ENCODE data around the gene SHTN1. TPM values are rescaled to one million over a fixed set of nuclear protein-coding genes. Genes with fewer than 3 reads are reported as not detected.

SHTN1 gene
- total RNA-seq, 1 donor from 2014 or later, result 2.6 TPM

GRCh38 chr10:116850058-116850611 lies 154.9 kb downstream of the SHTN1 start:
- intact Hi-C loops (cut with DNase I), result no loop called here
- ATAC-seq (ENCODE audit: poor library complexity) (no peak), DNase-seq (no peak)

DNA sequence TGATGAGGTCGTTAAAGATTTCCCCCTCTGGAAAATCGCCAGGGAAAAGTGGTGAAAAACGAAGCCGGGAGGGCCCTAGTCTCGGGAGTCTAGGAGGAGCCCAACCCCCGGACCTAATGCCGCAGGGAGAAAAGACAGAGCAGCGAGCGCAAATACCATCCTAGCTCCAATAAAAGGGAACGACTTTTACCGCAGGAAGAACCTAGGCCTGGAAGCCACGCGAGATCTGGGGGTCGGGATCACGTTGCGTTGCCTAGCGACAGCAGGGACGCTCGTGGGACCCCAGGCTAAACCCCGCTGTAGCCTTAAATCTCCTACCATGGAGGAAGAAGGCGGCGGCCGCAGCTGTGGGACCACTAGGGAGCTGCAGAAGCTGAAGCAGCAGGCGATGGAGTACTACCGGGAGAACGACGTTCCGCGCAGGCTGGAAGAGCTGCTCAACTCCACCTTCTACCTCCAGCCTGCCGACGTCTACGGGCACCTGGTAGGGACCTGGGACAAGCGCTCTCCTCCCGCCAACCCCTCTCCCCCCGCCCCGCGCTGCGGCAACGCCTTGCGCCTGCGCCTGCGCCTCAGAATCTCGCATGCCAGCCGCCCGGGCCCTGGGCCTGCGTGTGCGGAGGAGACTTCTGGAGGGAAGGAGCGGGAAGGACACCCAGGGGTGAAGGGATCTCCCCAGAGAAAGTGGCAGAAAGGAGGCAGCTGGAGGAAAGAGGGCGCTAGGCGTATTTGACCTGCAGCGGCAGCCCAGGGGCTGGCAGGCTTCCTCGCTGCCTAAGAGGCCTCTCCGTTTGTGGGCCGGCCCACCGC lies 155.5 kb downstream of the SHTN1 start, which contains the start of gene ENO4:
Gene ENO4 (plus strand): TSS at position 252 of the 810 bp plus-strand sequence. CDS start 68 bp downstream, at position 320.
- intact Hi-C loops (cut with DNase I), result no loop called here
- ATAC-seq (ENCODE audit: poor library complexity) (peak; percentile 97), DNase-seq (peak; percentile 80)

GRCh38 chr10:116848944-116849247 lies 156.1 kb downstream of the SHTN1 start:
- peak; percentile 35 for ATAC-seq (ENCODE audit: poor library complexity)
- intact Hi-C loops (cut with DNase I), result no loop called here
- no peak for DNase-seq

DNA sequence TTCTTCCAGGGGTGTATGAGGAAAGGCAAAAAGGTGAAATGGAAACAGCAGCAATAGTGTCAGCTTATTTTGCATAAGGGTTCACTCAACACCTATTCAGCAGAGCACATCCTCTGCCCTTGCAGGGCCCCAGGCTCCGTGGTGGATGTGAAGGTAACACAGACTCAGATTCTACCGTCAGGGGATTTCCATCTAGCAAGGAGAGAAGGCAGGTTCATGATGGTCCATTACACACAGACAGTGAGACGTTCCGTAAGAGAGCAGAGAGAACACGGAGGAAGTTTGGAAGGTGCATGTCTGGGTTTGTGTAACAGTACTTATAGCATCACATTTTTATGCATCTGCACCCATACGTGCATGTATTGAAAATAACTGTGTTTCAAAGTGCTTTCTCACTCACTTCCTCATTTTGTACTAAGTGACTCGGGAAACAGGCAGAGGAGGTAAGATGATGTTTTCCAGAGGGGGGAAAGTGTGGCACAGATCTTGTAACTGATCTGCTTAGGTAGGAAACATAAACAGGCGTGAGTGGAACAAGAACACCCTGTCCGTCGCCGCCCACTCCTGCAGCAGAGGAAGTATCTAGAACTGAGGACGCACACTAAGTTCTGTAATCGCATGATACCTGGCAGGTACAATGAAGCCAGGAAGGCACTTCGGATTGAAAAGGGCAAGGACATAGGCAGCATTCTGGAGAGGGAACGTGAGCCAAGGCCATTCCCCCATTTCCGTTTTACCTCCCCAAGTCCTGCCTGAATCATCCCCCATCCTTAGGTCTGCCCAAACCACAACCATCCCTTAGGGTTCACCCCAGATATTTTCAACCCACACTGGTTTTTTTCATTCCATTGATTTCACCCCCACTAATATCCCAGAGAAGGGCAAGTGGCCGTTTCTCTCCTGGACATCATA lies 156.7 kb downstream of the SHTN1 start:
- DNase-seq, result no peak
- no peak for ATAC-seq (ENCODE audit: poor library complexity)
- intact Hi-C loops (cut with DNase I), result no loop called here

DNA sequence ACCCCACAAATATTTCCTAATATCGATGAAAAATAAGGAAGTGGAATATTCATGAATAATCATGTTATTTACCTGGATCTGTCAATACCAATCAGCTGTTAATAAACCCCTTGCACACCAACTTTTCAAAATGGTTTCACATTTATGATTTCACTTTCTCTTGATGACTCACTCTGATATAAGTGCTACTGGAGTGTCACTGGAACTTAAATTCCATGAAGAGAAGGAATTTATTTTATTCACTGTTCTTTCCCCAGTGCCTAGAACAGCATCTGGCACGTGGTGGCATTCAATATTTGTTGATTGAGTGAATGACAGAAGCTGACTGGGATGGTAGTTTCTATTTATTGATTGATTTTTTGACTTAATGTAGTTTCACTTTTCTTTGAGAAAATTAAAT lies 159.2 kb downstream of the SHTN1 start:
- ATAC-seq (ENCODE audit: poor library complexity) (no peak), DNase-seq (no peak)
- intact Hi-C loops (cut with DNase I), result no loop called here

DNA sequence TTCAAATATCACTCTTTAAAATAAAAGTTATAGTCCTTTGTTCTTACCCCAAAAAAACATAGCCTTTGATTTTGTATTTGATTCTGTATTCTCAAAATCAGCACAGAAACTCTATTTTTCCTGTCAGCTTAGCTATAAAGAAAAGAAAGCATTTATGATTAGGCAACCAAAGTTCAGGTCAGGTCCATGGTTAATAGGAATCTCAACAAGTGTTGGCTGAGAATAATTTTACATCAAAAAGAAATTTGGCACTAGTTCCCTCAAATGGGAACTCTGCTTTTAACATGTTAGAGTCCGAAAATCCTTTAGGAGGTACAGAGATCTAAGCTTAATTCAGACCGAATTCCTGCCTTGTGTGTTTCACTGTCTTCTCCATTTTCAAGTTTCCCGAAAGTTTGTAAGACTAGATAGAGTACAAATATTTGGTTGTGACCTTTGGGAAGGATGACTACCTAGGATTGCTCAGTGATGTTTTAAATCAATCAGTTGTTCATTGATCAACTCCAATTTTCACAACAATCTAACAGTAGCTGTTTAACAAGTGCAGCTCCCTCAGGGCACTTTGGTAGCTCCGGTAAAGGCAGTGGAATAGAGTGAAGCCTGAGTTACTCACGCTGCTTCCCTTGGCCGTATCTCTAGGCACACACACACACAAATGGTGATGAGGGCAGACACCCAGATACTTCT lies 164.5 kb downstream of the SHTN1 start:
- ATAC-seq (ENCODE audit: poor library complexity) (no peak), DNase-seq (no peak)
- intact Hi-C loops (cut with DNase I), result no loop called here

GRCh38 chr10:116838143-116838725 lies 166.8 kb downstream of the SHTN1 start:
- intact Hi-C loops (cut with DNase I), result no loop called here
- DNase-seq, result no peak
- no peak for ATAC-seq (ENCODE audit: poor library complexity)

DNA sequence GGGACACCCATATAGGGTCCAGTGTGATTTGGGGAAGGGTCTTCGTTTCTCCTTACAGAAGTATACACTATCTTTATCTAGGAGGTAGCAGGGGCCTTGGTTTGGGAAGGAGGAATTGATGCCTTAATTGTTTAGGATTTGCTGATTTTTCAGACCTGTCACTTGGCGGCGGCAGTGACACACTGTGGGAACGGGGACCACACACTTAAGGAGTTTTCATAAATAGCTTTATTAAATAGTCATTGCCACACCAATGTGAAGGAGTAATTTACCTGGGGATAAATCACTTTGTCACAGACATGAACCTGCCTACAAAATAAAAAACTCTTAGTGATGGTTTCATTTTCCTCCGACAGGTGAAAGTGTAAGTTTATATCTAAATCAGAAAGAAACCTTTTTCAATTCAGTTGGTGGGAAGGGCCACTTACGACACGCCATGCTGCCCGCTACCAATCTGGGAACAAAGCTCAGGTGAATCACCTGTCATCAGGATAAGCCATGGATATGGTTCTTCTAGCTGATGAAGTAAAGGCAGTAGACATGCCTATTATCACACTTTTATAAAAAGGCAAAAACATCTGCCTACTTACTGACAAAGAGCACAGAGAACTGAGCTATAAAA lies 168.0 kb downstream of the SHTN1 start:
- DNase-seq, result no peak
- intact Hi-C loops (cut with DNase I), result no loop called here
- no peak for ATAC-seq (ENCODE audit: poor library complexity)

DNA sequence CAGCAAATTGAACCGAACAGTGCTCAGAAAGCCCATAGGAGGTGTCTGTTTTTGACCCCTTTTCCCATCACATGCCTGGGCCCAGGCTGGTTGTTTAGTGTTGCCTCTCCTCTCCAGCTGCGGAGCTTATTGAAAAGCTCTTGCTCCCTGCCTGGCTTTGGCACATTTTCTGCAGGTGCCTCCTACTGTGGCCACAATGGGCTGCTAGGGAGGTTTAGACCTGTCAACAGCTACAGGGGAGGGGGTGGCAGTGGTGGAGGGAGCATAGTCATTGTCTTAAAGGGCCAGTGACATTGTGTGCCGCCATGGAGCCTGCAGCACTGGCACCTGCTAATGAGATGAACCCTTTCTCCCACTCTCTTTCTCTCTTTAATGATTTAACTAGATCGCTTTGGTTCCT lies 168.9 kb downstream of the SHTN1 start:
- DNase-seq (no peak), ATAC-seq (ENCODE audit: poor library complexity) (peak; percentile 69)
- intact Hi-C loops (cut with DNase I), result no loop called here

GRCh38 chr10:116835658-116836057 lies 169.3 kb downstream of the SHTN1 start:
- ATAC-seq (ENCODE audit: poor library complexity) (no peak), DNase-seq (no peak)
- intact Hi-C loops (cut with DNase I), result no loop called here

GRCh38 chr10:116833986-116834985 lies 170.7 kb downstream of the SHTN1 start:
- no peak for DNase-seq
- intact Hi-C loops (cut with DNase I), result no loop called here
- no peak for ATAC-seq (ENCODE audit: poor library complexity)

DNA sequence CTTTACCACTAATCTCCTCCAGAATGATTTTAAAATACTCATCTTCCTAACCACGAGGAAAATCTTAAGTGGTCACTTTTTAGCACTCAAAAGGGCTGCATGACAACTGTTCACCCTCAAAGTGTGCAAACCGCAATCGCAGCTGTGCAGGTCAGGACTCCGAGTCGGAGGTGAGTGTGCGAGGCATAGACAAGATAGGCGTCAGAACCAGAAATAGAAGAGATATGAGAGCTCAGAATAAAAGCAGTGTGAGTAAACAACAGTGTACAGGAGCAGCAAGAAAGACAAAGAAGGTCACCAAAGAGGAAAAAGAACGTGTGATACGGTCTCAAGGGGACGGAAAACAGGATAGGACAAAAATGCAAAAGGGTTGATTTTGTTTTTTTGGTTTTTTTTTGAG lies 173.2 kb downstream of the SHTN1 start:
- DNase-seq, result no peak
- peak; percentile 69 for ATAC-seq (ENCODE audit: poor library complexity)
- intact Hi-C loops (cut with DNase I), result no loop called here

Other genes starting within 250 kb of the SHTN1 start
- 0.46 TPM for gene ENO4, start 155.7 kb downstream of the SHTN1 start, total RNA-seq
- not detected for gene VAX1, start 133.1 kb upstream of the SHTN1 start, total RNA-seq
- gene KCNK18, start 192.3 kb upstream of the SHTN1 start, total RNA-seq, result not detected
- gene SLC18A2, start 235.9 kb upstream of the SHTN1 start, total RNA-seq, result 0.22 TPM